ENCODE data around the gene MUSK. TPM values are rescaled to one million over a fixed set of nuclear protein-coding genes. Genes with fewer than 3 reads are reported as not detected.
"Not testable (repeated sequence)": the region's sequence is repeated elsewhere in the genome, so short reads cannot be mapped to it uniquely, and the experiment has no call there.

Gene MUSK
- total RNA-seq, 1 donor from 2014 or later = 10.8 TPM

DNA sequence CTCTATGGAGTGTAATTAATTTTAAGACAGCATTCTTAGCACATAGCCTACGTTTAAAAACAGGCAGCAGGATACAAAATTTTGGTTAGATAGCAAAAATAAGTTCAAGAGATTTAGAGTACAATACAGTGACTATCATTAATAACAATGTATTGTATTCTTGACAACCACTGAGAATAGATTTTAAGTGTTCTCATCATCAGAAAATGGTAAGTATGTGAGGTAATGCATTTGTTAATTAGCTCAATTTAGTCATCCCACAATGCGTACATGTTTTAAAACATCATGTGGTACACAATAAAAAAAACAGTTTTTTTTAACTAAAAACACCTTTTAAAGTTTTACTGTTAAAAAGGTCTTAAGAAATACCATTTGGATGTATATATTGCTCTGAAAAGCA, 94.2 kb downstream of the MUSK start:
- DNase-seq = no peak

- DNase-seq = no peak
Measured at GRCh38 chr9:110763568-110763967, 95.0 kb downstream of the MUSK start.

- no peak for DNase-seq
Measured at GRCh38 chr9:110764006-110764405, 95.4 kb downstream of the MUSK start.

DNA sequence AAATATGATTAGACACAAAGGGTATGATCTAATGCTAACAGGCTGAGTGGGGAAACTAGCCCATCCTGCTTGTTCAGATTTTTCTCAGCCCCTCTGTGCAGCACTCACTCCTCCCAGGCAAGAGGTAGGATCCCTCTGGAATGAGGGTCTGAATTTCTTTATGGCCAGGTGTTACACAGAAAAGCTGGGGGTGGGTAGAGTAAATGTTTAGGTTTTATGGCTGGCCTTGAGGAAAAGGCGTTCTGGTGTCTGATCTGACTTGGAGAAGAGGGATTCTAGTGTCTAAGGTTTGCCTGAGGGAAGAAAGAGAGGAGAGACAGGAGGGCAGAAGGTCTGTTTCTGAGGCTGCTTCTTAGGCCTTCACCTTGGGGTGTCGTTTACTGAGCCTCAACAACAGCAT, 97.3 kb downstream of the MUSK start:
- DNase-seq = no peak

DNA sequence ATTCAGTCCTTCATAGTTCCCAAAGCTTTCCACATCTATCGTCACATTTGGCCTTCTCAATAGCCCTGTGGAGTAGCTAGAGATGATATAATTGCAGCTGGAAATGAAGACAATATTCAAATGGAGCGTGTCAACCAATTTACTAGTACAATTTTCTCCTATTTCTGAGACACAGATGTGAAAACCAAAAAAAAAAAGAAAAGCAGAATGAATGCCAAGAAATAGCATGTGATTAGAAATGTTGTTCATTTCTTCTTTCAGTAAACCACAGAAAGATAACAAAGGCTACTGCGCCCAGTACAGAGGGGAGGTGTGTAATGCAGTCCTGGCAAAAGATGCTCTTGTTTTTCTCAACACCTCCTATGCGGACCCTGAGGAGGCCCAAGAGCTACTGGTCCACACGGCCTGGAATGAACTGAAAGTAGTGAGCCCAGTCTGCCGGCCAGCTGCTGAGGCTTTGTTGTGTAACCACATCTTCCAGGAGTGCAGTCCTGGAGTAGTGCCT, 99.0 kb downstream of the MUSK start:
- DNase-seq = peak; percentile 68

- peak; percentile 56 for DNase-seq
Measured at GRCh38 chr9:110768886-110769285, 100.3 kb downstream of the MUSK start.

DNA sequence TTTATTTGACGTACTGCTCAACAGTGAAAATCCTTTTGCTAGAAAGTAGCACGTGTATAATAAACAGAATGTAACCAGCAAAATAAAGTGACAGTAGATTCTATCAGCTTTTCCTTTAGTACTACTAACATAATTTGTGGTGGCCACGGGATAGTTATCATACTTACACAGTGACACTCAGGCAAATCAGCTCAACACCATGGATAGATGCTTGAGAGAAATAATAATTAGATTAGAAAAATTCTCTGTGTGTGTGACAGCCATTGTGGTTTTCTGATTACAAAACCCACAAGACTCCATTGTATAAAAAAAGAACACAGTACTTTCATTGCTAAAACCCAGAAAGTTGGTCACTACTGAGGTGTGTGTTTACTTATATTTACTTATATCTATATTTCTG, 101.1 kb downstream of the MUSK start:
- DNase-seq = no peak

DNA sequence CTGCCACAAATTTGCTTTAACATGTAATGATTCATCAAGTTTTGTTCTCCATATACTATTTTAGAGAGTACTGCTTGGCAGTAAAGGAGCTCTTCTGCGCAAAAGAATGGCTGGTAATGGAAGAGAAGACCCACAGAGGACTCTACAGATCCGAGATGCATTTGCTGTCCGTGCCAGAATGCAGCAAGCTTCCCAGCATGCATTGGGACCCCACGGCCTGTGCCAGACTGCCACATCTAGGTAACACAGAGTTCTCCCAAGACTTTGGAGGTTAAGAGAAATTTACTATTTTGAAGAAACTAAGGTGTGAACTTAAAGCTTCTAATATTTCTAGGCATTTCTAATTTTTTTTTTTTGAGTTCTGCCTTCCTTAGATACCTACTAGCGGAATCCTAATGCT, 107.1 kb downstream of the MUSK start:
- DNase-seq = no peak

- DNase-seq = peak; percentile 47
Measured at GRCh38 chr9:110776221-110776620, 107.6 kb downstream of the MUSK start.

- DNase-seq = no peak
Measured at GRCh38 chr9:110777196-110777875, 108.7 kb downstream of the MUSK start.

GRCh38 chr9:110777876-110778215, 109.3 kb downstream of the MUSK start:
- no peak for DNase-seq

DNA sequence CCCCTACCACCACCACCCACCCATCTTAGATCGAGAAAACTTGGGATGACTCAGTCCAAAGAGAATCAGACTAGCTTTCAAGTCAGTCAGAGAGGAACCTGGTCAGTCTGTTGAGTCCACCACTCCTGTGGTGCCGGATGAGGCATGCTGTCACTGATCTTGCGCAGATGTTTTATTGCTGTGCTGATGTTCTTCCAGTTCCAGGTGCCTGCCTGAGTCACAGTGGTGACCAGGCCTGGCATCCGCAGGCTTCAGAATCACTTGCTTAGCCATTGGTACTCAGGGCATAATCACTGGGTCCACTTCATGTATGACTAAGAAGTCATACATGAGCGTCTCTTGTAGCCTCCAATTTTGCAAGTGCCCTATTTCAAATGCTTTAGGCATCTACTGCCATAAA, 114.1 kb downstream of the MUSK start:
- no peak for DNase-seq

GRCh38 chr9:110784309-110784708, 115.7 kb downstream of the MUSK start:
- no peak for DNase-seq

DNA sequence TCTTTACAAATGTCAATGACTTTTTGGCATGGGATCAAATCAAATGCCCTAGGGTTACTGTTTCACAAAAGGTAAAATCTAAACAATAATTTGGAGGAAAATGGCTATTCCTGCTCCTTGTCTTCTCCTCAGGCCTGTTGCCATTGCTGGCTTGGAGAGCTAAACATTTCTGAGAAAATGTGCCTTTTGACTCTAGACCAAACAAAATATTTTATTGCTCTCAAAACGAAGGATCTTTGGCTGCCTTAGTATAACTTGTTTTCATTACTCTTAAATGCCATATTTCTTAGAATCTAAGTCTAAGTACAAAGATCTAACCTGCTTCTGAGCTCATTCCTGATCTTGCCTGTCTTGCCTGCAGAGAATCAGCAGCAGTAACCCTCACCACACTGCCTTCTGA, 116.6 kb downstream of the MUSK start:
- DNase-seq = peak; percentile 45

- not testable (repeated sequence) for DNase-seq
Measured at GRCh38 chr9:110788396-110788795, 119.8 kb downstream of the MUSK start.

DNA sequence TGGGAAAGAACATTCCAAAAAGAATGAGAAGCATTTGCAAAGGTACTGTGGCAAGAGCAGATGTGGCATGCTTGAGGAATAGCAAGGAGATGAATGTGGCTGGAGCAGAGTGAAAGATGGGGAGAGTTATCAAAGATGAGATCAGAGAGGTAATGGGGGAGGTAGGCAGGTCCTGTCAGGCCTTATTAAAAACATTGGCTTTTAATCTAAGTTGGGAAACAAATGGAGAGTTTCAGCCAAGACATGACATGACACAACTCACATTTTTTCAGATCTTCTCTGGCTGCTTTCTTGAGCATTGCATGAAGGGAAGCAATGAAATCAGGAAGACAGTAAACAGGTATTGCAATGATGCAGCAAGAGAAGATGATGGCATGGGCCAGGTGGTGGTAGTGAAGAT, 120.3 kb downstream of the MUSK start:
- DNase-seq = no peak

DNA sequence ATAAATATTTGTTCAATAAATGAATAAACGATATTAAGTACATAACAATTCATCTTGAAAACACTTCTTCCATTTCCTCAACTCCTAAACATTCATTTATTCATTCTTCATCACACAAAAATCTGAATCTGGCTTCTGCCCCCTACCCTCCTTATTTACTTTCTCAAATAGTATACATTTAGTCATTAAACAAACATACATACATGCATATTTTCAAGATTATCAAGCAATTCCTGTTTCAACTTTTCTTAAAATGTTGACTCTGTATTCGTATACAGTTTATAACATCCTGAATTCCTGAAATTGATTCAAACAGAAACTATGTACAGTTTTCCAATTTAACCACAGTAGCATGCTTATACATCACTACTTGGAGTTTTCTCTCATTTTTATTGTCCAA, 129.0 kb downstream of the MUSK start:
- no peak for DNase-seq

DNA sequence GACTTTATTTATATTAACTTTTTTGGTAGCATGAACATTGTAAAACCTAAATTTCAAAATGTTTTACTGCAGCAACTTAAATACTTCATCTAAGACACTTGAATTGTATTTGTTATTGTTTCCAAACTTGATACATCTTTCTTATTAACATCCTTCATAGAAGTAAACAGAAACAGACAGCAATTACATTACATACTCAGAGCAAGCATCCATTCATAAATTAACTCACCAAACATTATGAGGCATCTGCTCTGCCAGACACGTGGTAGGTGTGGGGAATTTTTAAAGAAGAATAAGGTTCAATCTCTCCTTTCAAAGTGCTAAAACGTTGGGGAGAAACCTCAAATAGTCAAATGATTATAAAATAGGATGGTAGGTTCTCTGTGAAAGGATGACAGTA, 130.8 kb downstream of the MUSK start:
- DNase-seq = no peak

- no peak for DNase-seq
Measured at GRCh38 chr9:110801426-110801825, 132.8 kb downstream of the MUSK start.

DNA sequence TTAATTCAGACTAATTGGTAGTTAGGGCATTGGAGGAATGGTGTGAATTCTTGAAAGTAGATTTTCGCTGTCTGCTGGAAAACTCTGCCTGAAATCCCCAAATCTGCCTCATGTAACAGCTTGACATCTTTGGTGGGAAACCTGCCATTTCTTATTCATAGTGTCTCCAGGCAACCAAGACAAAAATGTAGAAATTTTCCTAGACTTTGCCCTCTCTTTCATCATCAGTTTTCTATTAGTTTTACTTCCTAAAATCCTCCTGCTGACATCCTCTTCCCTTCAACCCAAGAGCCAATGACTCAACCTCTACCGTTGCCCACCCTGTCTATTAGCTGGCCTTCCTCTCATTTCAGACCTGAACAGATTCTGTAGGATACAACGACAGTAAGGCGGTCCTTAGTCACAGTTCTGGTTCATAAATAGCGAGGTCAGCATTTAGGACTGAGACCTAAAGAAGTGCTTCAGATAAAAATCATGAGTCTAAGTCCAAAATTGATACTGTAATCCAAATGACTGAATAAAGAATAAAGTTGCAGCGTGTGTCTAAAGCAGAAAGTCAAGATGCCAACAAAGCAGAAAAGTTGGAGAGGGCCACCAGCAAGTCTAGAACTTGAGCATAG, 133.9 kb downstream of the MUSK start:
- DNase-seq = peak; percentile 45

GRCh38 chr9:110807956-110808598, 139.5 kb downstream of the MUSK start:
- DNase-seq = no peak

DNA sequence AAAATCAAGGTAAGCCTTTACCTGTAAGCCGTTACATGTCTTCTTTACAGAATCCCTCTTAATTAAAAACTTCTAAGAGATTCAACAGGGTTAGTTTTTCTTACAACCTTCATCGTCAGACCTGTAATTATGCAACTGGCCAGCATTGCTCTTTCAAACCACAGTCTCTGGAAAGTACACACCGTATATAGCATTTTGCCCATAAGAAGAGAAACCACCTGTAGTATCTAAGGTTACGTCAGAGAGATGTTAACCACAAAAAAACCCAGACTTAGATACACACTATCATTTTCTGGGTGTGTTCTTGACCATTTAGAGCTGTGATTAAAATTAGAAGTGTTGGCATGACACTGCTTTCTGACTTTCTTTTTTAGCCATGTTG, 140.0 kb downstream of the MUSK start:
- DNase-seq = no peak

- DNase-seq = no peak
Measured at GRCh38 chr9:110809038-110809595, 140.5 kb downstream of the MUSK start.
